Thyroid gland (tissue), 4 donors: ENCODE data around the gene FNDC3B.

ENCODE experiments used
- CTCF ChIP-seq, 6 experiments: fragments of 200-600 bp in 3 of 6; fragments of 450-650 bp in 3 of 6; sonication (generic) in 3 of 6; IDR thresholded peaks; one replicate each; pipeline ENCODE4 v1.5.1; 2016 to 2019; ENCODE audit warnings: antibody characterized with exemption in 6 of 6, mild to moderate bottlenecking in 2 of 6, inconsistent platforms in 1 of 6, moderate library complexity in 1 of 6
- POLR2A ChIP-seq, 2 donors: fragments of 450-650 bp; IDR thresholded peaks; one replicate each; pipeline ENCODE4 v1.6.1; 2017; ENCODE audit warnings: antibody characterized with exemption in 2 of 2, mild to moderate bottlenecking in 2 of 2, moderate library complexity in 1 of 2

DNA sequence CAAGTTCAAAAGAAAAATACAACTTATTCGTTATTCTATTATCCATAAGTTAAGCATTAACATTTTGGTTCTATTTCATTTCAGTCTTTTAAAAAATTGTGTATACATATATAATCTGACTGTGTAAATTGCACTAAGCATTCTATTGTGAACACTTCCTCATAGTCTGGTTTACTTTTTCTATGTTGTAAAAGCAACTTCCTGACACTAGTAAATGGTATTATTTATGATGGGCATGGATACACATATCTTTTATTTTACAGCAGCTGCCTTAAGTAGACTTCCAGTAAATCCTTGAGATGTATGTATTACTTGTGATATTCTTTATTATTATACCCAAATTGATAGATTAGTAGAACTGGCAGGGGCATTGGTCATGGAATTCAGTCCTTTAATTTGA is 58.2 kb downstream of the FNDC3B start:
- TF ChIP-seq POLR2A (IDR thresholded peaks at IDR 0.05) (no peak), CTCF (IDR thresholded peaks at IDR 0.05) (no peak)
